Endothelial cell (in vitro differentiated cells): ENCODE measurements around the gene KIAA1671. TPM values are rescaled to one million over a fixed set of nuclear protein-coding genes. Genes with fewer than 3 reads are reported as not detected.

Source experiments
- DNase-seq: peaks from one replicate; pipeline ENCODE4 v3.0.0; 2021; ENCODE audit warnings: low spot score
- H3K27ac Mint-ChIP-seq: one replicate; pipeline ENCODE4 v1.8.0; 2021; ENCODE audit warnings: mixed read lengths, inconsistent platforms; ENCODE audit not compliant: unreplicated experiment
- H3K27me3 Mint-ChIP-seq: one replicate; pipeline ENCODE4 v1.8.0; 2021; ENCODE audit warnings: mild to moderate bottlenecking, moderate library complexity, mixed read lengths, inconsistent platforms; ENCODE audit not compliant: unreplicated experiment
- H3K36me3 Mint-ChIP-seq: one replicate; pipeline ENCODE4 v1.8.0; 2021; ENCODE audit warnings: mild to moderate bottlenecking, low read depth, mixed read lengths, inconsistent platforms; ENCODE audit not compliant: unreplicated experiment
- H3K4me1 Mint-ChIP-seq: one replicate; pipeline ENCODE4 v1.8.0; 2021; ENCODE audit warnings: mild to moderate bottlenecking, mixed read lengths, inconsistent platforms; ENCODE audit not compliant: unreplicated experiment
- H3K4me3 Mint-ChIP-seq: one replicate; pipeline ENCODE4 v1.8.0; 2021; ENCODE audit warnings: mild to moderate bottlenecking, mixed read lengths, inconsistent platforms; ENCODE audit not compliant: unreplicated experiment
- H3K9me3 Mint-ChIP-seq: one replicate; pipeline ENCODE4 v1.8.0; 2021; ENCODE audit warnings: mixed read lengths, inconsistent platforms; ENCODE audit not compliant: unreplicated experiment
- CTCF ChIP-seq: fragments of 200-600 bp; sonication (generic); IDR thresholded peaks from one replicate; pipeline ENCODE4 v1.5.0; 2021; ENCODE audit warnings: antibody characterized with exemption; ENCODE audit not compliant: unreplicated experiment
- total RNA-seq: library from RNA; stranded (reverse); fragmentation: NEBNext Ultra II Directional; extraction: Animal tissue kit (Norgen Biotek cat#: 25700); gene quantifications from one replicate; pipeline ENCODE4 v1.2.1, GENCODE V29; 2021; ENCODE audit not compliant: unreplicated experiment

Gene KIAA1671
- total RNA-seq, 1 donor from 2014 or later = 92.1 TPM

GRCh38 chr22:25160120-25160996, 207.8 kb downstream of the KIAA1671 start:
- Mint-ChIP-seq H3K27ac (no peak overlapping the region), H3K27me3 (peaks cover 5% of the 10 kb centered on the region), H3K9me3 (no peaks in the 10 kb centered on the region), H3K4me3 (no peak overlapping the region), H3K4me1 (peaks cover under 1% of the 10 kb centered on the region), H3K36me3 (peaks cover 10% of the 10 kb centered on the region)
- DNase-seq = no peak
- TF ChIP-seq CTCF = no peak

GRCh38 chr22:25161017-25161915, 208.8 kb downstream of the KIAA1671 start:
- H3K27me3 Mint-ChIP-seq = peaks cover 5% of the 10 kb centered on the region
- H3K4me1 Mint-ChIP-seq = peaks cover 3% of the 10 kb centered on the region
- TF ChIP-seq CTCF = no peak
- no peak overlapping the region for H3K27ac Mint-ChIP-seq
- H3K36me3 Mint-ChIP-seq = peaks cover 10% of the 10 kb centered on the region
- H3K9me3 Mint-ChIP-seq = no peaks in the 10 kb centered on the region
- DNase-seq = no peak
- H3K4me3 Mint-ChIP-seq = no peak overlapping the region

- Mint-ChIP-seq H3K36me3 (peaks cover 10% of the 10 kb centered on the region), H3K27ac (no peak overlapping the region), H3K4me1 (peaks cover 3% of the 10 kb centered on the region), H3K4me3 (no peak overlapping the region), H3K9me3 (no peaks in the 10 kb centered on the region), H3K27me3 (peaks cover 5% of the 10 kb centered on the region)
- DNase-seq = no peak
- no peak for TF ChIP-seq CTCF
These were observed 209.5 kb downstream of the KIAA1671 start for GRCh38 chr22:25161916-25162530.

- TF ChIP-seq CTCF = no peak
- Mint-ChIP-seq H3K4me1 (peaks cover 3% of the 10 kb centered on the region), H3K4me3 (no peak overlapping the region), H3K36me3 (peaks cover 13% of the 10 kb centered on the region), H3K9me3 (no peaks in the 10 kb centered on the region), H3K27me3 (peaks cover 5% of the 10 kb centered on the region), H3K27ac (no peak overlapping the region)
- no peak for DNase-seq
These were observed 210.0 kb downstream of the KIAA1671 start for GRCh38 chr22:25162561-25162960.
